HL-60/S4 treated with phorbol 12-myristate 13-acetate at 8.2 ng/mL for 4 days and 3 days (cell line): ENCODE results near the gene HNRNPA0.

Experiments
- in situ Hi-C: fragments of 300-500 bp; cut with MboI; formaldehyde crosslinking; loops from 2 replicates; pipeline ENCODE4 v1.15.0; 2022; ENCODE audit warnings: low sequenced_read_pairs

The HNRNPA0 gene

DNA sequence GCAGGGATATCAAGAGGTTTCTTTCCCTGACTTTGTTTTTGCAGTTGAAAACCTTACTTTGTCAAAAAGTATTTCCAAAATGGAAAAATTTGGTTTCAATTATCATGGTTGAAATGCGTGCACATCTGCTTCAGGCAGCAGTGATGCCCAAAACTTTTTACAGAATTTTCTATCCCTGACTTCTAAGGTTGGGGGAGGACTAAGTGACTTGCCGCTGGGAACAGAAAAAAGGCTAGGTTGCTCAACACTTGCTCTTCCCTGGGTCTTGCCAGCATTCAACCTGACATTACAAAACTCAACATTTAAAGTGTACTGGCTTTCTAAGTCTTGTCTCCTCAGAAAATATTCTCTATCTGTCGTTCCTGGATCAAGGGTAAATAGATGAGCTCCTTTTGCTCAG lies 23.0 kb downstream of the HNRNPA0 start:
- in situ Hi-C loops, result loop anchor here (25.0 kb wide), 1 partner anchor 94 kb away; no protein-coding TSS in a partner anchor

DNA sequence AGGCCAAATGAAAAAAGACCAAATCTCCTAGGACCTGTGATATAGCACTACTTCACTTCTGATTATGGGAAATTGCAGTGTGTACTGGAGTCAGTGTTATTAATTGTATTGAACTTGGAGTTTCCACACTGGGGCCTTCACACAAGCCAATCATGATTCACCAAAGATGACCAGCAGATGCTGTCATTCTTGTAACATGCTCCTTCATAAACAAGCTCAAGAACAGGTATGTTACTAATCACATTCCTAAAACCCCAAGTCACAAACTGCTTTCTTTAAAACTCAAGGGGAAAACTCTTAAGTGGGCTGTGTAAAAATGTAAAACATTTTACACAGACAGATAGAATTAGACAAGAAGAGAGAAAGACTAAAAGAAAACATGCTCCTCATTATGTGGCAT lies 23.8 kb downstream of the HNRNPA0 start:
- in situ Hi-C loops, result loop anchor here (25.0 kb wide), 1 partner anchor 93 kb away; no protein-coding TSS in a partner anchor

DNA sequence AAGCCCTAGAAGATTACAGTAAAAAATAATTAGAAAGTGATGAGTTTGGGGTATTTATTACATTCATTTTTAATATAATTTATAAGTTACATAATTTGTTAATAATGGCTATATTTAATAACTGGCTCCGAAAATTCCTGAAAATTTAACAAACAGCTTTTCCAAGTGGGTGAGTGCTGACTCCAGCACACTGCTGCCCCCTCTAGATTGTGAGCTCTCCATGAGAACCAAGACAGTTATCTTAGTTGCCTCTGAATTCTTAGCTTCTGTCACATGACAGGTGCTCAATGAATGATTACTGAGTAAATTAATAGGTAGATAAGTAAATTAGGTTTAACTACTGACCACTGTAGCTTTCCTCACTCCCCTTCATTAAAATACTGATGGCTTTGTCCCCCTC lies 26.1 kb downstream of the HNRNPA0 start:
- in situ Hi-C loops, result loop anchor here (25.0 kb wide), 1 partner anchor 91 kb away; no protein-coding TSS in a partner anchor

- in situ Hi-C loops, result loop anchor here (25.0 kb wide), 1 partner anchor 90 kb away; no protein-coding TSS in a partner anchor
Measured at GRCh38 chr5:137727623-137728022, 26.5 kb downstream of the HNRNPA0 start.

- in situ Hi-C loops, result no loop called here
Measured at GRCh38 chr5:137724251-137724650, 29.9 kb downstream of the HNRNPA0 start.

DNA sequence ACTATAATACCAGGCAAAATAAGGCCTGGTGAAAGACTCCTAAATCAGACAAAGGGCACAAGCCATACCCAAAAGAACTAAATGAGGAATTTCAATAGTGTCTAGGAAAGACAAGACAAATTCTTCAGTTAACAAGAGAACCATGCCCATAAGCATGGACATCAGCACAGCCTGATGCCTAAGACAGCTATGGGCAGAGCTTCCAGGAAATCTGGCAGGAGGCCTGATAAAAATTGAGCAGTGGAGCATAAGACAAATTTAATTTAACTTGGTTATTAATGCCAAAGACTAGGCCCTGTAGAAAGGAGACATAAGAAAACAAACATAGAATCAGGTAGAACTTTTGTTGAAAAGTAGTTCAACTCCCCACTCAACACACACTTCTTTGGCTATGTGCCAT lies 35.6 kb downstream of the HNRNPA0 start:
- in situ Hi-C loops, result no loop called here

DNA sequence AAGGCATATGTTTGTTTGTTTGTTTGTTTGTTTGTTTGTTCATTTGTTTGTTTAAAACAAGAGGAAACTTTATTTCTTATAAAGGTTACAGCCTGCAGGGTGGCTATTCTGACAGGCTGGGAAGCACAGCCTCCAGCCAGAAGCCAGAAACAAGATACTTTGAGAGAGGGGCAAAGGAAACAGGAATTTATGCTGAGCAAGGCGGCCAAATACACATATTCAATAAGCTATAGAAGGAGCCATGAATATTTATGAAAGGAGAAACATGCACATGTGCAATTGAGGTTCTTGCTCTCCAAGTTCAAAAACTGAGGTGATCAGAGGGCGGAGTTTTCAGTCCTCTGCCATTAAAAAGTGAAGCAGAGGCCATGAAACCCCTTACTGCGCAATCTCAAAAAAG lies 37.8 kb downstream of the HNRNPA0 start:
- in situ Hi-C loops, result no loop called here

DNA sequence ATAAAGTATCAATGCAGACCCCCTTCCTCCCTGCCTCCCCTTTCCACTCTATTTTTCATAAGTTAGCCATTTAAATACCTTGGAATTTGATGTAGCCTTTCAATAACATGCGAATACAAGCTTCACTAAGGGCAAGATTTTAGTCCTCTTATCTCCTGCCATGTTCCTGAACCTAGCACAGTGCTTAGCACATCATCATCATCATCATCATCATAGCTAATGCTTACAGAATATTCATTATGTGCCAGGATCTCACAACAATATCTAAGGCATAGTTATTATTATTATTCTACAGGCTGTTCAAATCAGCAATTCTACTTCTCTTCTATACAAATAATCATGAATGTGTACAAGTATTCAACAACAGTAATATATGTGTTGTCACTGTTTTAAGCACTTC lies 38.7 kb downstream of the HNRNPA0 start:
- in situ Hi-C loops, result no loop called here

DNA sequence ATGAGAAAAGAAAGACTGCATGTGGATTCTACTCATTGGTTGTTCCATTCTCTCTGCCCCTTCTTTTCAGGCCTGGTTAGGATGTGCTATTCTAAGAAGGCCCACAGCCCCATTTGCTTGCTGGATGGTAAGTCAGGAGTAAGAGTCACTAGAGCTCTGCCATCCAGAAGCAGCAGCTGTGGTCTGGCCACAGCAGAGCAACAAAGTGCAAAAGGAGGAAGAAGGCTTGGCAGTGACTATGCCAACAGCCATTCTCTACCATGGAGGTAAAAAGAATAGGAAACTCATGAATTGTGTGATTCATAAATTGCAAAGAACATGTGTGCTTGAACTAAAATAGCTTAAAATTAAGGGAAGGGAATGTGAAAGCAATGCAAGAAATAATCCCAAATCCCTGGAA lies 39.2 kb downstream of the HNRNPA0 start:
- in situ Hi-C loops, result no loop called here

DNA sequence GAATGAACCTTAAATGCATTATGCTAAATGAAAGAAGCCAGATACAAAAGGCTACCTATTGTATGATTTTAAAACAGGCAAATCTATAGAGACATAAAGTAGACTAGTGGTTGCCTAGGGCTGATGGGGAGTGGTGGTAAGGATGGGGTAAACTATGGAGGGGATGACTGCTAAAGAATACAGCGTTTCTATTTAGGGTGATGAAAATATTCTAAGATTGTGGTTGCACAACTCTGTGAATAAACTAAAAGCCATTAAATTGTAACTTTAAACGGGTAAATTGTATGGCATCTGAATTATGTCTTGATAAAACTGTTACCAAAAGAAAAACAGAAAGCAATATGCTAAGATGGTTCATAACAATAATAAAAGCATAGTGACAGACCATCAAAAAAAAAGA lies 39.7 kb downstream of the HNRNPA0 start:
- in situ Hi-C loops, result no loop called here

GRCh38 chr5:137712139-137712667 lies 42.0 kb downstream of the HNRNPA0 start:
- in situ Hi-C loops, result no loop called here

DNA sequence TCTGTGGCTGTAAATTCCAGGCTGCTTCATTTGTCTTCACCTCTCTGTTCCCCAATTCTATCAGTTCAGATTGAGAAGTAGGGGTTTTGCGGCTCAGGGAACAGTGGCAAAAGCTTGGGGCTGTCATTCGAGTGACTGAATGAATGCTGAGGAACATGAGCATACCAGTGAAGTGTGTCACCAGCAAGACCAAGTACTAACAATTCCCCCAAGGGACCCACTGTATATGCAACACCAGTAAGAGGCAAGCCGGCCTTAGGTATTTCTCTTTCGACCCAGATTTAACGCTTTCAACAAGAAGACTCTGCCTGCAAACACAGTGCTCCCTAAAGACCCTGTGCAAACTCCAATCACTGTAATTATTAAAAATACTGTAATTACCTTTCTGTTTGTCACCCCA lies 44.1 kb downstream of the HNRNPA0 start:
- in situ Hi-C loops, result no loop called here

DNA sequence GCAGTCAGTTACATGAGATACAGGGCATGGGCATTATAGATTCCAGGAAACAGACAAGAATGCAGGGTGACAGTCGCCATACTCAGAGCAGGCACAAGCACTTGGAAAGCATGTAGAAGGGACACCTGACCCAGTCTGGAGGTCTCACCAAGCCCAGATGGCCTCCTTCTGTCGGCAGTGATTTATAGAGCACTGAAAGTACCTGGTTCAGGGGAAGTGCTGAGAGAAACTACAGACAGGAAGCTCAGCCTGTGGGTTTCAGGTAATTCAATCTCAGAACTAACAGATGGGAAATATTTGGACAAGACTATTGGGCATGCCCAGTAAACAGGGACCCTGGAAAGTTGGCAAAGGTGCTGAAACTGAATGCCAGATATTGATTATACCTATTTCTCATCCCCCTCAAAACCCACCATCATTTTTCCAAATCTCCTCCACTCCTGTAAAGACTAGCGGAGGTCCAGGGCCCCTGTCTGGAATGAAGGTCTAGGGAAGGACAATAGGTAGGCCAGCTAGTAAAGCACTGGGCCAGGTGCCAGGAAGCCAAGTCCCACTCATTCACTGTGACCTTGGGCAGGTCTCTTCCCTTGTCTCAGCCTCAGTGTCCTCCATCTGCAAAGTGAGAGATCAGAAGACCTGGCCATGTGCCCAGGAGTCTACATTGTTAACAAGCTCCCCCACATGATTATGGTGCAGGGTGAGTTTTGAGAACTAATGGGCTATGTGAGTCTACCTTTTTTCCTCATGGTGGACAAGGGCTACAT lies 45.2 kb downstream of the HNRNPA0 start:
- in situ Hi-C loops, result no loop called here

GRCh38 chr5:137708062-137708461 lies 46.1 kb downstream of the HNRNPA0 start:
- in situ Hi-C loops, result no loop called here

- in situ Hi-C loops, result no loop called here
Measured at GRCh38 chr5:137706841-137707240, 47.3 kb downstream of the HNRNPA0 start.

DNA sequence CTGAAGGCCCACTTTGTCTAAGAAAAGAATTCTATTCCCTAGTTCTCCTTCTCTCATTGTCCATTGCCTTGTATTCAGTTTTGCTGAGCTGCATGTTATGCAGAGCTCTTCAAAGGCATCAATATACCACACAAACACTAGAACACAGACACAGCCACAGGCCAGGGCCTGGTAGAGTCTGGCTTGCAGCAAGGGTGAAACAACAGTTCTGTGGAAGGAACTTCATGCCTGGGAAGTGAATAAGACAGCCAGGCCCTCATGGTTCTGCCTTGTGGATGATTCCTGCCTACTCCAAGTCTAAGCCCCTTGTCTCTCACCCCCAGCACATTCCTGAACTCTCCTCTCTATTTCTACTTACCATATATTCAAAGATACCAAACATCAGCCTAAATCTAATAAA lies 49.1 kb downstream of the HNRNPA0 start:
- in situ Hi-C loops, result no loop called here

- in situ Hi-C loops, result no loop called here
Measured at GRCh38 chr5:137703565-137703964, 50.6 kb downstream of the HNRNPA0 start.

GRCh38 chr5:137700282-137700680 lies 53.9 kb downstream of the HNRNPA0 start:
- in situ Hi-C loops, result no loop called here

GRCh38 chr5:137699336-137700281 lies 54.6 kb downstream of the HNRNPA0 start:
- in situ Hi-C loops, result no loop called here

GRCh38 chr5:137696481-137696880 lies 57.7 kb downstream of the HNRNPA0 start:
- in situ Hi-C loops, result no loop called here

DNA sequence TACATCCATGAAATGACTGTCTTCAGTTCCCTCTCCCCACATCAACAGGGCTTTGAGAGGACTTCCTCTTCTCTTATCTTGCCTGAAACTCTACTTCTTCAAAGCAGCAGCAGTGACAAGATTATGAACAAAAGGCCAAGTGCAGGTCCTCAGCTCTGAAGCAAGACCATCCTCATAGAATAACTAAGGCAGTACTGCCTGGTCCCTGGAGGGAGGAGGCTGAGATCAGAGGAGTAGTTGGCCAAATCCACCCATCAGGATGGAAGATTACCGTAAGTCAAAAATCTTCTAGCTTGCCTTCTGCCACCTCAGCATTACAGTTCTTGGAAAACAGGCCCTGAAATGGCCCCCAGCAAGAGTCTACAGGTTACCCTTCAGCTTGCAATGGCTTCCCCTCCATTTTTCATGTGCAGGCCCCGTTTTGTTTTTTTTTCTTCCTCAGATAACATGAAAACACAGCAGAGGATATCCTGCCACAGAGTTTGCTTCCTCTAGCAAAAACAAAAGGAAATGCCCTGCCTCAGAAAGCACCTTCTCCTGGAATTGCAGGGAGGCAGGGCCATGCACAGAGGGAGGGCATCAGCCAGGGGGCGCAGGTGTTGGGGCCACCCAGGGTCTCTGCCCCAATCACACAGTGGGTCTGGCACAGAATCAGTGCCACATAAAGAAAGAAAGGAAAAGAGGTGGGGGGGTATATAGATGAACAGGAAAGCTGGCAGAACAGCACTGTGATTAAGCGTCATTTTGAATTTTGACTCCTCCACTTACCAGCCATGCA lies 58.3 kb downstream of the HNRNPA0 start:
- in situ Hi-C loops, result no loop called here
